ENCODE data around the gene ABHD2.
"Not testable (repeated sequence)": the region's sequence is repeated elsewhere in the genome, so short reads cannot be mapped to it uniquely, and the experiment has no call there.

ABHD2 gene

DNA sequence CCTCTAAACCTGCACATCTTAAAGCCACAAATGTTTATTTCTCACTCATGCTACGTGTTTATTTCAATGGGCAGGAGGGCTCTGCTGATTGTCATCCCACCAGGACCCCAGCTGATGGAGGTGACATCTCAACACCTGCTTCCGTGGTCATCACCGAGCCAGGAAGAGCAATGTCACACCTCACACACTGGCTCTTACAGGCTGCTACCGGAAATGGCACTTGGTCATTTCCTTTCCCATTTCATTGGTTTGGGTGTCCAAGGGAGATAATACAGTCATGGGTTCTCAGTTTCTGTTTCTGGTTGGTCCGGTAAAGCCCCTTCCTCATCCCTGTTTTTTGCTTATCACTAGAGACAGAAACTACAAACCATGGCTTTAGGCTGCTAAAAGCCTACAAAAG lies 41.9 kb downstream of the ABHD2 start:
- H3K4me1 ChIP-seq (ENCODE audit: insufficient read depth, insufficient read length) = no peaks in the 10 kb centered on the region
- no peaks in the 10 kb centered on the region for H3K9me3 ChIP-seq (ENCODE audit: insufficient read depth, low read length)
- peaks cover 11% of the 10 kb centered on the region for H3K36me3 ChIP-seq (ENCODE audit: insufficient read depth, insufficient read length, low read length)
- no peak for TF ChIP-seq SUZ12 (IDR thresholded peaks at IDR 0.05; ENCODE audit: extremely low read depth, insufficient read depth, insufficient read length)
- TF ChIP-seq ZNF274 (IDR thresholded peaks at IDR 0.05; ENCODE audit: low read depth, low read length) = no peak
- no peak for TF ChIP-seq YY1 (IDR thresholded peaks at IDR 0.05; ENCODE audit: insufficient read depth, insufficient read length)
- no peak for DNase-seq (ENCODE audit: low read depth, low spot score)
- H3K9ac ChIP-seq (ENCODE audit: insufficient read length, low read depth) = no peak overlapping the region
- H3K4me3 ChIP-seq (ENCODE audit: insufficient read length, low read depth) = no peak overlapping the region
- no peaks in the 10 kb centered on the region for H3K27me3 ChIP-seq (ENCODE audit: insufficient read depth, insufficient read length)

- Histone ChIP-seq H3K27me3 (ENCODE audit: insufficient read depth, insufficient read length) (no peaks in the 10 kb centered on the region), H3K4me3 (ENCODE audit: insufficient read length, low read depth) (no peak overlapping the region), H3K36me3 (ENCODE audit: insufficient read depth, insufficient read length, low read length) (peaks cover 6% of the 10 kb centered on the region), H3K9ac (ENCODE audit: insufficient read length, low read depth) (no peak overlapping the region), H3K9me3 (ENCODE audit: insufficient read depth, low read length) (no peaks in the 10 kb centered on the region), H3K4me1 (ENCODE audit: insufficient read depth, insufficient read length) (no peaks in the 10 kb centered on the region)
- TF ChIP-seq YY1 (IDR thresholded peaks at IDR 0.05; ENCODE audit: insufficient read depth, insufficient read length) (no peak), ZNF274 (IDR thresholded peaks at IDR 0.05; ENCODE audit: low read depth, low read length) (no peak), SUZ12 (IDR thresholded peaks at IDR 0.05; ENCODE audit: extremely low read depth, insufficient read depth, insufficient read length) (no peak)
- no peak for DNase-seq (ENCODE audit: low read depth, low spot score)
Measured at GRCh38 chr15:89131731-89132130, 43.5 kb downstream of the ABHD2 start.

GRCh38 chr15:89132611-89133507 lies 44.6 kb downstream of the ABHD2 start:
- H3K4me1 ChIP-seq (ENCODE audit: insufficient read depth, insufficient read length) = no peaks in the 10 kb centered on the region
- no peaks in the 10 kb centered on the region for H3K27me3 ChIP-seq (ENCODE audit: insufficient read depth, insufficient read length)
- peaks cover 2% of the 10 kb centered on the region for H3K36me3 ChIP-seq (ENCODE audit: insufficient read depth, insufficient read length, low read length)
- TF ChIP-seq SUZ12 (IDR thresholded peaks at IDR 0.05; ENCODE audit: extremely low read depth, insufficient read depth, insufficient read length) (no peak), YY1 (IDR thresholded peaks at IDR 0.05; ENCODE audit: insufficient read depth, insufficient read length) (no peak), ZNF274 (IDR thresholded peaks at IDR 0.05; ENCODE audit: low read depth, low read length) (no peak)
- H3K9ac ChIP-seq (ENCODE audit: insufficient read length, low read depth) = no peak overlapping the region
- H3K4me3 ChIP-seq (ENCODE audit: insufficient read length, low read depth) = no peak overlapping the region
- DNase-seq (ENCODE audit: low read depth, low spot score) = no peak
- no peaks in the 10 kb centered on the region for H3K9me3 ChIP-seq (ENCODE audit: insufficient read depth, low read length)

DNA sequence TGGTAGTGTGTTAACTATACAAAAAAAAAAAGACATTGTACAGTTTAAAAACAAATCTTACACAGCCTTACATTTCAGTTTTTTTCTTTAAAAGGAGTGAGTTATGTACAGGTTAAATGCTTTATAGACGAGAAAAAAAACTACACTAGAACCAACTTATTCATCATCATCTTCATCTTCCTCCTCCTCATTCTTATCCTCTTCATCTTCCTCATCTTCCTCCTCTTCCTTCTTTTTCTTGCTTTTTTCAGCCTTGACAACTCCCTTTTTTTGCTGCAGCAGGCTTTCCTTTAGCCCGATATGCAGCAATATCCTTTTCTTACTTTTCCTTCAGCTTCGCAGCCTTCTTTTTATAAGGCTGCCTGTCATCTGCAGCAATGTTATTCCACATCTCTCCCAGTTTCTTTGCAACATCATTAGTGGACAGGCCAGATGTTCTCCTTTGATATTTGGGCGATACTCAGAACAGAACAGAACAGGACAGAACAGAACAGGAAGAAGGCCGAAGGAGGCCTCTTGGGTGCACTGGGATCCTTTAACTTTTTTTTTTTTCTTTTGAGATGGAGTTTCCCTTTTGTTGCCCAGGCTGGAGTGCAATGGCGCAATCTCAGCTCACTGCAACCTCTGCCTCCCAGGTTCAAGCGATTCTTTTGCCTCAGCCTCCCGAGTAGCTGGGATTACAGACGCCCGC lies 47.3 kb downstream of the ABHD2 start:
- H3K36me3 ChIP-seq (ENCODE audit: insufficient read depth, insufficient read length, low read length) = not testable (repeated sequence)

GRCh38 chr15:89136078-89136806 lies 48.0 kb downstream of the ABHD2 start:
- no peak overlapping the region for H3K9ac ChIP-seq (ENCODE audit: insufficient read length, low read depth)
- DNase-seq (ENCODE audit: low read depth, low spot score) = no peak
- H3K4me1 ChIP-seq (ENCODE audit: insufficient read depth, insufficient read length) = no peaks in the 10 kb centered on the region
- H3K4me3 ChIP-seq (ENCODE audit: insufficient read length, low read depth) = no peak overlapping the region
- TF ChIP-seq YY1 (IDR thresholded peaks at IDR 0.05; ENCODE audit: insufficient read depth, insufficient read length) (no peak), ZNF274 (IDR thresholded peaks at IDR 0.05; ENCODE audit: low read depth, low read length) (no peak), SUZ12 (IDR thresholded peaks at IDR 0.05; ENCODE audit: extremely low read depth, insufficient read depth, insufficient read length) (no peak)
- no peaks in the 10 kb centered on the region for H3K27me3 ChIP-seq (ENCODE audit: insufficient read depth, insufficient read length)
- H3K36me3 ChIP-seq (ENCODE audit: insufficient read depth, insufficient read length, low read length) = peaks cover 3% of the 10 kb centered on the region
- no peaks in the 10 kb centered on the region for H3K9me3 ChIP-seq (ENCODE audit: insufficient read depth, low read length)

More for the DNA sequence above, 47.3 kb downstream of the ABHD2 start:
- not testable (repeated sequence) for H3K4me1 ChIP-seq (ENCODE audit: insufficient read depth, insufficient read length); H3K27me3 ChIP-seq (ENCODE audit: insufficient read depth, insufficient read length); H3K9me3 ChIP-seq (ENCODE audit: insufficient read depth, low read length); H3K4me3 ChIP-seq (ENCODE audit: insufficient read length, low read depth); H3K9ac ChIP-seq (ENCODE audit: insufficient read length, low read depth); DNase-seq (ENCODE audit: low read depth, low spot score)

- Histone ChIP-seq H3K36me3 (ENCODE audit: insufficient read depth, insufficient read length, low read length) (peaks cover 3% of the 10 kb centered on the region), H3K4me3 (ENCODE audit: insufficient read length, low read depth) (no peak overlapping the region), H3K9me3 (ENCODE audit: insufficient read depth, low read length) (no peaks in the 10 kb centered on the region), H3K4me1 (ENCODE audit: insufficient read depth, insufficient read length) (no peaks in the 10 kb centered on the region), H3K27me3 (ENCODE audit: insufficient read depth, insufficient read length) (no peaks in the 10 kb centered on the region), H3K9ac (ENCODE audit: insufficient read length, low read depth) (no peak overlapping the region)
- DNase-seq (ENCODE audit: low read depth, low spot score) = no peak
- TF ChIP-seq ZNF274 (IDR thresholded peaks at IDR 0.05; ENCODE audit: low read depth, low read length) = no peak
- TF ChIP-seq YY1 (IDR thresholded peaks at IDR 0.05; ENCODE audit: insufficient read depth, insufficient read length) = no peak
- no peak for TF ChIP-seq SUZ12 (IDR thresholded peaks at IDR 0.05; ENCODE audit: extremely low read depth, insufficient read depth, insufficient read length)
Measured at GRCh38 chr15:89136818-89137772, 48.8 kb downstream of the ABHD2 start.

All from NT2/D1 (cell line).